ENCODE data around the gene ARAP3.

ARAP3 gene

GRCh38 chr5:141611289-141611688 is 70.7 kb downstream of the ARAP3 start:
- TF ChIP-seq CEBPB (IDR thresholded peaks at IDR 0.05) (no peak), RAD21 (IDR thresholded peaks at IDR 0.05; ENCODE audit: low read depth) (no peak), TCF12 (IDR thresholded peaks at IDR 0.05; ENCODE audit: low read depth) (no peak)

GRCh38 chr5:141609044-141609443 is 73.0 kb downstream of the ARAP3 start:
- no peak for TF ChIP-seq MAX (IDR thresholded peaks at IDR 0.05)
- no peak for TF ChIP-seq CEBPB (IDR thresholded peaks at IDR 0.05)
- no peak for TF ChIP-seq ZBTB7A (IDR thresholded peaks at IDR 0.05; ENCODE audit: low read depth)
- TF ChIP-seq YY1 (IDR thresholded peaks at IDR 0.05; ENCODE audit: low read depth) = no peak
- TF ChIP-seq TEAD4 (IDR thresholded peaks at IDR 0.05) = no peak

DNA sequence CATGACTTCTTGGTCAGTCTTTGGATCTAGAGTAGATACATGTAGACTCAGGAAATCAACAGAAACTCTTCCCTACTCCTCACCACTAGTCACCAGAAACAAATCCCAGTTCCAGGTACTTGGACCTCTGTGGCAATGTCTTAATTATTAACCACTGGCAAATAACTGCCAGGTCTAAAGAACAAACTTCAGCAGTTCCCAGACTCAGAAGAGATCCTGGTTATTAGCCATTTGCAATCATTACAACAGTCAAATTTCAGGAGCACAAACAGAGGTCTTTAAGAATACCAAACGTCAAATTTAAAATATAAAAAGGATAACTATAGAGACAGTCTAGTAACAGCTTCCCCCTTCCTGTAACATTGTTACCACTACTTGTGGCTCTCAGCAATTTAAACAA is 73.5 kb downstream of the ARAP3 start:
- no peak for TF ChIP-seq NFIC (IDR thresholded peaks at IDR 0.05)
- TF ChIP-seq TEAD4 (IDR thresholded peaks at IDR 0.05) = no peak
- TF ChIP-seq TAF1 (IDR thresholded peaks at IDR 0.05; ENCODE audit: low read depth) = no peak
- TF ChIP-seq ZBTB7A (IDR thresholded peaks at IDR 0.05; ENCODE audit: low read depth) = no peak
- TF ChIP-seq TCF12 (IDR thresholded peaks at IDR 0.05; ENCODE audit: low read depth) = no peak

GRCh38 chr5:141608046-141608445 is 74.0 kb downstream of the ARAP3 start:
- TF ChIP-seq, protein P1, sequence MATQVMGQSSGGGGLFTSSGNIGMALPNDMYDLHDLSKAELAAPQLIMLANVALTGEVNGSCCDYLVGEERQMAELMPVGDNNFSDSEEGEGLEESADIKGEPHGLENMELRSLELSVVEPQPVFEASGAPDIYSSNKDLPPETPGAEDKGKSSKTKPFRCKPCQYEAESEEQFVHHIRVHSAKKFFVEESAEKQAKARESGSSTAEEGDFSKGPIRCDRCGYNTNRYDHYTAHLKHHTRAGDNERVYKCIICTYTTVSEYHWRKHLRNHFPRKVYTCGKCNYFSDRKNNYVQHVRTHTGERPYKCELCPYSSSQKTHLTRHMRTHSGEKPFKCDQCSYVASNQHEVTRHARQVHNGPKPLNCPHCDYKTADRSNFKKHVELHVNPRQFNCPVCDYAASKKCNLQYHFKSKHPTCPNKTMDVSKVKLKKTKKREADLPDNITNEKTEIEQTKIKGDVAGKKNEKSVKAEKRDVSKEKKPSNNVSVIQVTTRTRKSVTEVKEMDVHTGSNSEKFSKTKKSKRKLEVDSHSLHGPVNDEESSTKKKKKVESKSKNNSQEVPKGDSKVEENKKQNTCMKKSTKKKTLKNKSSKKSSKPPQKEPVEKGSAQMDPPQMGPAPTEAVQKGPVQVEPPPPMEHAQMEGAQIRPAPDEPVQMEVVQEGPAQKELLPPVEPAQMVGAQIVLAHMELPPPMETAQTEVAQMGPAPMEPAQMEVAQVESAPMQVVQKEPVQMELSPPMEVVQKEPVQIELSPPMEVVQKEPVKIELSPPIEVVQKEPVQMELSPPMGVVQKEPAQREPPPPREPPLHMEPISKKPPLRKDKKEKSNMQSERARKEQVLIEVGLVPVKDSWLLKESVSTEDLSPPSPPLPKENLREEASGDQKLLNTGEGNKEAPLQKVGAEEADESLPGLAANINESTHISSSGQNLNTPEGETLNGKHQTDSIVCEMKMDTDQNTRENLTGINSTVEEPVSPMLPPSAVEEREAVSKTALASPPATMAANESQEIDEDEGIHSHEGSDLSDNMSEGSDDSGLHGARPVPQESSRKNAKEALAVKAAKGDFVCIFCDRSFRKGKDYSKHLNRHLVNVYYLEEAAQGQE (IDR thresholded peaks at IDR 0.05; ENCODE audit: low read depth) = no peak
- TF ChIP-seq TEAD4 (IDR thresholded peaks at IDR 0.05) (no peak), YY1 (IDR thresholded peaks at IDR 0.05; ENCODE audit: low read depth) (no peak), EGR1 (IDR thresholded peaks at IDR 0.05) (no peak), TAF1 (IDR thresholded peaks at IDR 0.05; ENCODE audit: low read depth) (no peak), RAD21 (IDR thresholded peaks at IDR 0.05; ENCODE audit: low read depth) (no peak), MAX (IDR thresholded peaks at IDR 0.05) (no peak), CEBPB (IDR thresholded peaks at IDR 0.05) (no peak), NFIC (IDR thresholded peaks at IDR 0.05) (no peak)

DNA sequence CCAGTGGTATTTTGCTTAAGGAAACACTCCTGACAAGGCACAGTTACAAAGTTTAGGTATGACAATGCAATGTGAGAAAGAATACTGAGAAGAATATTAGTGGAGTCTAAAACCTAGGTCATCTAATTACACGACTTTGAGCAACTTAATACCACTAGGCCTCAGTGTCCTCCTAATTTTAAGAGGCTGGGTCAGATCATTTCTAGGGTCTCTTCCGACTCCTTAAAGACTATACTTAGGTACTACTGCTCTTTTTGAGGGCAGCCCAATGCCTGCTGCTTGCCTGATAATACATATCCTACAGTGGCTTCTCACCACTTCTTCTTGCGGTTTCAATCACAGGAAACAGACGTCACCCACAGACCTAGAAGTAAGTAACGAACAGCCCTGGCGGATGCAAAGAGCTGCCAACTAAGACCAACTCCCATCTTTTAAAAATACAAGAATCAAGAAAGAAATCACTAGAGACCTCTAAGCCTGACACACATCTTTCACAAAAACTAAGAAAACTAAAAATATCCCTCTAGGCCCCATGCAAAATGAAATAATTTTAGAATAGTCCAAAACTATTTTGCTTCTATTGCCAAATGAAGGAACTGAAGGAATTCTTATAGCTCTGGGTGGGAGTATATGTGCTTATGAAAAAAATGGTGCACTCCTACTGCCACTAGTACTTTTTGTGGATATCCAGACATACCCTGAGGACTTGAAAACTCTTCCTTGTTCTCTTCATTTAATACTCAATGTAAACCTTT is 76.3 kb downstream of the ARAP3 start:
- TF ChIP-seq USF1 (IDR thresholded peaks at IDR 0.05) (no peak), NFIC (IDR thresholded peaks at IDR 0.05) (no peak), TCF12 (IDR thresholded peaks at IDR 0.05; ENCODE audit: low read depth) (no peak), RAD21 (IDR thresholded peaks at IDR 0.05; ENCODE audit: low read depth) (no peak), MAX (IDR thresholded peaks at IDR 0.05) (no peak), TEAD4 (IDR thresholded peaks at IDR 0.05) (no peak), EP300 (IDR thresholded peaks at IDR 0.05; ENCODE audit: borderline replicate concordance) (no peak), YY1 (IDR thresholded peaks at IDR 0.05; ENCODE audit: low read depth) (no peak), CEBPB (IDR thresholded peaks at IDR 0.05) (no peak), FOXM1 (IDR thresholded peaks at IDR 0.05; ENCODE audit: borderline replicate concordance, low read depth) (no peak), ZBTB7A (IDR thresholded peaks at IDR 0.05; ENCODE audit: low read depth) (no peak), CREB1 (IDR thresholded peaks at IDR 0.05; ENCODE audit: low read depth) (no peak), TAF1 (IDR thresholded peaks at IDR 0.05; ENCODE audit: low read depth) (no peak), EGR1 (IDR thresholded peaks at IDR 0.05) (no peak)
- TF ChIP-seq, protein P1 (IDR thresholded peaks at IDR 0.05; ENCODE audit: low read depth) = no peak

DNA sequence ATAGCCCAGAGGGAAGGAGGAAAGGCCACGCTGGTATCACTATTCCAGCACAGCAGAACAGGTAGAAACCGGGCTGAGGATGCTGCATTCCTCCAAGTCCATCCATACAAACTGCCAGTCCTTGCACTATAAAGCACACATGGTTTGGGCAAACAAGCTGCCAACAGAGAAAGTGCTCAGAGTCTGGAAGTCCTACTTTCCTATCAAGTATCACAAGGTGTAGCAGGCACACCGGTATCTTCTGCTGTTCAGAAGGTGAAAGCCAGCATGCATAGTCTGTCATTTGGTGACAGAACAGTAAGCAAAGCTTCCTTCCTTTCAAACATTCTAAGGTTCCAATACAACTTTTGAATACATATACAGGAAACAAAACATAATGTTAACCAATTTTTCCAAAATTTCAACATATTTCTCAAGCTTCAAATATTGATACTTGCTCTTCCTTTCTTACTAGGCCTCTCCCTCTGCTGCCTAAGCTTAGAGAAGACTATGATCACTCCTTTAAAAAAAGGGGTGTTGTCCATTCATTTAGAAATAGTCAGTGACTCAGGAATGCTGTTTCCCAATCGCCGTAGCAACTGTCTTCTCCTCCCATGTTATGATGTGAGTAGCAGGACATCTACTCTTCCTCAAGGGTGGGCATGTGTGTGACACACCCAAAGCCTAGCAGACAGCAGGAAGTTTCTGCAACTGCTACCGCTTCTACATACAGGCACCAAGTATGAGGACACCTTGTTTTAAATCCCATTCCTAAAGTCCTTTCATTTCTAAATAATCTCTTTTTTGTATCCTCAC is 77.9 kb downstream of the ARAP3 start:
- TF ChIP-seq TEAD4 (IDR thresholded peaks at IDR 0.05) (0 out of 2 replicates have a peak, but pooled peaks have one; percentile 9), CEBPB (IDR thresholded peaks at IDR 0.05) (0 out of 2 replicates have a peak, but pooled peaks have one; percentile 30), EGR1 (IDR thresholded peaks at IDR 0.05) (no peak), USF1 (IDR thresholded peaks at IDR 0.05) (no peak), EP300 (IDR thresholded peaks at IDR 0.05; ENCODE audit: borderline replicate concordance) (no peak), CREB1 (IDR thresholded peaks at IDR 0.05; ENCODE audit: low read depth) (no peak), TAF1 (IDR thresholded peaks at IDR 0.05; ENCODE audit: low read depth) (no peak)
- TF ChIP-seq, protein P1 (IDR thresholded peaks at IDR 0.05; ENCODE audit: low read depth) = no peak
